HepG2 (cell line): ENCODE results near the gene TSHZ2. TPM values are rescaled to one million over a fixed set of nuclear protein-coding genes. Genes with fewer than 3 reads are reported as not detected.

Source experiments
- ATAC-seq: fragments of 200-7000 bp; cut with Tn5 transposase; 3 replicates; pipeline ENCODE4 v1.9.1; 2020; ENCODE audit warnings: mild to moderate bottlenecking, moderate library complexity
- BruUV-seq: library from RNA; stranded (reverse); fragments of 400-500 nt; replicated peaks from 2 replicates; lab custom pipeline; 2021; lab: Mats Ljungman, UMichigan
- CTCF ChIA-PET: fragments of 300-600 bp; formaldehyde crosslinking; extraction: SDS; loops from one replicate; lab custom pipeline; 2021; ENCODE audit warnings: low total read pairs, inconsistent platforms, low intra/inter-chr PET ratio; lab: Yijun Ruan, JAX
- POLR2A ChIA-PET: fragments of 350-600 bp; sonication (Branson Sonifier 250); formaldehyde crosslinking; loops from one replicate; lab custom pipeline; 2020; ENCODE audit warnings: antibody characterized with exemption, inconsistent platforms; lab: Yijun Ruan, JAX
- DNase-seq: peaks from one replicate; pipeline ENCODE4 v3.0.0-alpha.2; 2015; ENCODE audit warnings: low spot score
- FAIRE-seq: peaks from 3 replicates; lab custom pipeline; 2011; peaks lifted over from hg19 to GRCh38; lab: Jason Lieb, UNC
- H2AFZ ChIP-seq: one replicate; pipeline ENCODE4 v1.6.1; 2011; ENCODE audit warnings: low read length, inconsistent platforms
- H3K27ac ChIP-seq: fragments of 300-600 bp; 3 replicates; pipeline ENCODE4 v1.8.0; 2011; ENCODE audit warnings: mixed run types, mild to moderate bottlenecking, mixed read lengths, low read length, inconsistent platforms; ENCODE audit not compliant: insufficient read depth; ENCODE audit errors: extremely low read length
- H3K27me3 ChIP-seq, 2 experiments: fragments of 200-600 bp in 1 of 2; 2 replicates in 1 of 2; 3 replicates in 1 of 2; pipeline versions ENCODE4 v1.6.0 to v1.8.0; 2011; ENCODE audit warnings: low read length in 2 of 2, mild to moderate bottlenecking in 2 of 2, moderate library complexity in 2 of 2, inconsistent platforms in 1 of 2; ENCODE audit not compliant: insufficient read depth in 2 of 2, control insufficient read depth in 1 of 2
- H3K36me3 ChIP-seq, 2 experiments: fragments of 200-600 bp in 1 of 2; replicated peaks in 1 of 2; 2 replicates in 1 of 2; 3 replicates in 1 of 2; pipeline versions ENCODE4 v1.5.1 to v1.8.0; 2011; ENCODE audit warnings: low read length in 2 of 2, inconsistent platforms in 1 of 2; ENCODE audit not compliant: insufficient read depth in 2 of 2, control insufficient read depth in 1 of 2
- H3K4me1 ChIP-seq: 2 replicates; pipeline ENCODE4 v1.5.1; 2012; ENCODE audit warnings: low read length, inconsistent platforms; ENCODE audit not compliant: insufficient read depth
- H3K4me2 ChIP-seq: 2 replicates; pipeline ENCODE4 v1.6.0; 2011; ENCODE audit warnings: low read depth, low read length, inconsistent platforms
- H3K4me3 ChIP-seq, 3 experiments: fragments of 200-600 bp in 1 of 3; sonication (generic), shearing (Covaris generic) in 1 of 3; replicated peaks in 1 of 3; 2 replicates each; pipeline ENCODE4 v1.5.1; 2011 to 2016; ENCODE audit warnings: low read length in 3 of 3, inconsistent platforms in 2 of 3, low read depth in 2 of 3, mild to moderate bottlenecking in 2 of 3, control low read depth in 1 of 3, mixed read lengths in 1 of 3; ENCODE audit not compliant: insufficient read depth in 1 of 3
- H3K79me2 ChIP-seq: one replicate; pipeline ENCODE4 v1.6.1; 2011; ENCODE audit warnings: low read length, inconsistent platforms; ENCODE audit not compliant: insufficient read depth
- H3K9ac ChIP-seq: 2 replicates; pipeline ENCODE4 v1.6.0; 2011; ENCODE audit warnings: mild to moderate bottlenecking, low read depth, low read length, inconsistent platforms; ENCODE audit not compliant: insufficient read depth
- H3K9me3 ChIP-seq: 2 replicates; pipeline ENCODE4 v1.5.1; 2012; ENCODE audit warnings: mild to moderate bottlenecking, low read length
- H4K20me1 ChIP-seq: 2 replicates; pipeline ENCODE4 v1.6.0; 2011; ENCODE audit warnings: inconsistent platforms, mild to moderate bottlenecking, low read length, moderate library complexity; ENCODE audit not compliant: insufficient read depth
- ATF7 ChIP-seq, 2 experiments: fragments of 450-650 bp in 1 of 2; sonication (generic) in 1 of 2; formaldehyde crosslinking in 1 of 2; IDR thresholded peaks; 2 replicates each; pipeline versions ENCODE4 v1.4.0 to v1.6.1; 2016 to 2020; ENCODE audit warnings: antibody characterized with exemption in 1 of 2, mild to moderate bottlenecking in 1 of 2, missing genetic modification reagents in 1 of 2
- EEA1 ChIP-seq: sonication (generic); formaldehyde crosslinking; IDR thresholded peaks from 2 replicates; pipeline ENCODE4 v1.5.1; 2020; ENCODE audit warnings: mild to moderate bottlenecking, missing genetic modification reagents, borderline replicate concordance
- ELF1 ChIP-seq: sonication (generic); formaldehyde crosslinking; IDR thresholded peaks from 2 replicates; pipeline ENCODE4 v1.4.0; 2020; ENCODE audit warnings: missing genetic modification reagents
- EZH2 ChIP-seq: conservative IDR thresholded peaks from 2 replicates; pipeline ENCODE4 v1.6.1; 2012; ENCODE audit warnings: mild to moderate bottlenecking, low read depth, low read length, moderate library complexity
- HNRNPUL1 ChIP-seq: fragments of 200-400 bp; formaldehyde crosslinking; IDR thresholded peaks from 2 replicates; pipeline ENCODE4 v1.6.1; 2017; ENCODE audit warnings: low read depth, mild to moderate bottlenecking, low read length, moderate library complexity
- HOXD1 ChIP-seq: sonication (generic); formaldehyde crosslinking; IDR thresholded peaks from 2 replicates; pipeline ENCODE4 v1.5.0; 2020; ENCODE audit warnings: missing genetic modification reagents
- JUN ChIP-seq: sonication (generic); formaldehyde crosslinking; IDR thresholded peaks from 2 replicates; pipeline ENCODE4 v1.4.0; 2020; ENCODE audit warnings: mild to moderate bottlenecking, missing genetic modification reagents
- KLF9 ChIP-seq: IDR thresholded peaks from 2 replicates; pipeline ENCODE4 v1.6.1; 2016; ENCODE audit warnings: low read depth
- NCOA1 ChIP-seq: sonication (generic); formaldehyde crosslinking; IDR thresholded peaks from 2 replicates; pipeline ENCODE4 v1.9.0; 2021; ENCODE audit warnings: missing genetic modification reagents
- NR2F2 ChIP-seq: IDR thresholded peaks from 2 replicates; pipeline ENCODE4 v1.6.1; 2012; ENCODE audit warnings: low read depth, inconsistent platforms, borderline replicate concordance
- RELA ChIP-seq: sonication (generic); formaldehyde crosslinking; IDR thresholded peaks from 2 replicates; pipeline ENCODE4 v1.4.0; 2020; ENCODE audit warnings: missing genetic modification reagents
- REPIN1 ChIP-seq: sonication (generic); formaldehyde crosslinking; IDR thresholded peaks from 2 replicates; pipeline ENCODE4 v1.8.0; 2022; ENCODE audit warnings: missing genetic modification reagents, low read depth, mild to moderate bottlenecking, borderline replicate concordance
- ZFAT ChIP-seq: sonication (generic); formaldehyde crosslinking; conservative IDR thresholded peaks from 2 replicates; pipeline ENCODE4 v1.8.1; 2023; ENCODE audit warnings: missing genetic modification reagents, inconsistent platforms
- ZNF441 ChIP-seq: sonication (generic); formaldehyde crosslinking; IDR thresholded peaks from 2 replicates; pipeline ENCODE4 v1.7.0; 2021; ENCODE audit warnings: missing genetic modification reagents, borderline replicate concordance
- ZNF562 ChIP-seq: sonication (generic); formaldehyde crosslinking; IDR thresholded peaks from 2 replicates; pipeline ENCODE4 v1.8.0; 2022; ENCODE audit warnings: missing genetic modification reagents, borderline replicate concordance
- WGBS: methylation state at CpG from one replicate; pipeline ENCODE4 v1.1.6; 2017; ENCODE audit warnings: low lambda C conversion rate; 5-methylcytosine and 5-hydroxymethylcytosine counted together
- in situ Hi-C: cut with HindIII; loops from 2 replicates; pipeline ENCODE4 v1.10.0; 2017; ENCODE audit warnings: low pct_unique_long_range_greater_than_20kb; ENCODE audit not compliant: extremely low pct_ligation_motif_present
- intact Hi-C: fragments of 100-400 bp; cut with micrococcal nuclease; formaldehyde crosslinking; loops from one replicate; pipeline ENCODE4 v1.10.0; 2022; ENCODE audit not compliant: unreplicated experiment
- polyA plus RNA-seq, 8 experiments: library from polyadenylated mRNA; depleted of rRNA in 3 of 8; stranded (reverse) in 7 of 8; unstranded in 1 of 8; fragments of >200 nt; fragmentation: Illumina TruSeq in 4 of 8; extraction: Trizol in 4 of 8; gene quantifications; 2 replicates each; pipeline versions ENCODE4 v1.2.1 to v1.2.3, GENCODE V29; 2011 to 2016; ENCODE audit warnings: low read depth in 4 of 8, missing spikeins in 1 of 8, mixed read lengths in 1 of 8; ENCODE audit not compliant: insufficient read depth in 1 of 8
- total RNA-seq, 5 experiments: library from RNA; depleted of rRNA; stranded (reverse); fragments of >200 nt; fragmentation: Illumina TruSeq; extraction: Trizol; gene quantifications; 2 replicates each; pipeline ENCODE4 v1.2.3, GENCODE V29; 2016; ENCODE audit warnings: low read depth in 1 of 5
- TF ChIP-seq, protein P1 (sequence below), 2 experiments: IDR thresholded peaks; 2 replicates each; pipeline ENCODE4 v1.6.1; 2011 to 2012; ENCODE audit warnings: low read length in 2 of 2, borderline replicate concordance in 1 of 2, low read depth in 1 of 2, mild to moderate bottlenecking in 1 of 2, moderate library complexity in 1 of 2
- TF ChIP-seq, protein P2 (sequence below): sonication (generic); formaldehyde crosslinking; IDR thresholded peaks from 2 replicates; pipeline ENCODE4 v1.8.0; 2022; ENCODE audit warnings: mild to moderate bottlenecking, missing genetic modification reagents, moderate library complexity
- TF ChIP-seq, protein P3 (sequence below): sonication (generic); IDR thresholded peaks from 2 replicates; pipeline ENCODE4 v1.6.1; 2016; ENCODE audit warnings: low read depth, borderline replicate concordance
- TF ChIP-seq, protein P4 (sequence below): sonication (generic); formaldehyde crosslinking; IDR thresholded peaks from 2 replicates; pipeline ENCODE4 v1.8.0; 2023; ENCODE audit warnings: mild to moderate bottlenecking, missing genetic modification reagents

Gene TSHZ2
- total and polyA plus RNA-seq, 2 of the 13 experiments (the other 11 are each of a cell fraction or from before 2014, with no cell fraction given): 0.01 TPM; not detected in 1

DNA sequence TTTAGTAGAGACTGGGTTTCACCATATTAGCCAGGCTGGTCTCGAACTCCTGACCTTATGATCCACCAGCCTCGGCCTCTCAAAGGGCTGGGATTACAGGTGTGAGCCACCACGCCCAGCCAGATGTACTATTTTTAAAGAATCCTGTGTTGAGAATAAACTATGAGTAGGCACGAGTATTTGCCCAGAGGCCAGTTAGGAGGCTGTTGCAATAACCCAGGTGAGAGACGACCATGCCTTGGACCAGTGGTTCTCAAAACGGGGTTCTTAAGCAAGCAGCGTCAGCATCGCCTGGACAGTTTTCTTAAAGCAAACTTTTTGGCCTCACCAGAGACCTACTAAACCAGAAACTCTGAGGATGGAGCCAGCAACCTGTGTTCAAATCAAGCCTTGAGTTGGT lies 362.7 kb downstream of the TSHZ2 start (continued):
- TF ChIP-seq REPIN1 (no peak), KLF9 (CRISPR knock-in tag) (no peak), ZNF441 (CRISPR knock-in tag) (no peak), ZNF562 (CRISPR knock-in tag) (no peak)

DNA sequence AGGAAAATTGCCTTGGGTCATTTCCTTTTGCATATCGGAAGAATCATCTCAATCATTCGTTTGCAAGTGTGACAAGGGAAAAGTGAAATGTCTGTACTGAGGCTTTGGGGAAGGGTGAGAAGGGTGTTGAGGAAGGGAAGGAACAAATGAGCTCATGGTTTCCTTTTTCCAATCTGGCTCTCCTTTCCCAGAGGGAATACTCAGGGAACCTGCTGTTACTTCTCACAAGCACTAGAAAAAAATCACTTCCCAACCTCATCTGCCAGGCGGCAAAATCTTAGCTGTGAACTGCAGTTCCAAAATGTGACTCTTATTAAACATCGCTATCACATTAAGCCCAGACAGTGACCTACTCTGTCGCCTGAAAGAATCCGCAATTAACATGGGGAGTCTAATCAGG lies 363.4 kb downstream of the TSHZ2 start:
- CTCF ChIA-PET: no interaction called here
- Histone ChIP-seq H3K27ac (no peak overlapping the region), H4K20me1 (no peaks in the 10 kb centered on the region), H3K27me3 (peaks cover 0 to 4% of the 10 kb centered on the region in 2 experiments; a peak in 1 of 5 replicates), H3K4me2 (no peak overlapping the region), H3K9me3 (no peaks in the 10 kb centered on the region), H3K79me2 (no peaks in the 10 kb centered on the region), H3K4me3 (no peak overlapping the region), H2AFZ (no peak overlapping the region), H3K36me3 (no peaks in the 10 kb centered on the region), H3K4me1 (no peaks in the 10 kb centered on the region), H3K9ac (no peak overlapping the region)
- POLR2A ChIA-PET: no interaction called here
- no peak for FAIRE-seq
- in situ Hi-C loops: no loop called here
- DNase-seq: no peak
- intact Hi-C loops: no loop called here
- BruUV-seq: no TSS peak
- WGBS: 57% methylated on average over 6 of the region's 6 CpGs
- no peak for ATAC-seq
- TF ChIP-seq, protein P1, sequence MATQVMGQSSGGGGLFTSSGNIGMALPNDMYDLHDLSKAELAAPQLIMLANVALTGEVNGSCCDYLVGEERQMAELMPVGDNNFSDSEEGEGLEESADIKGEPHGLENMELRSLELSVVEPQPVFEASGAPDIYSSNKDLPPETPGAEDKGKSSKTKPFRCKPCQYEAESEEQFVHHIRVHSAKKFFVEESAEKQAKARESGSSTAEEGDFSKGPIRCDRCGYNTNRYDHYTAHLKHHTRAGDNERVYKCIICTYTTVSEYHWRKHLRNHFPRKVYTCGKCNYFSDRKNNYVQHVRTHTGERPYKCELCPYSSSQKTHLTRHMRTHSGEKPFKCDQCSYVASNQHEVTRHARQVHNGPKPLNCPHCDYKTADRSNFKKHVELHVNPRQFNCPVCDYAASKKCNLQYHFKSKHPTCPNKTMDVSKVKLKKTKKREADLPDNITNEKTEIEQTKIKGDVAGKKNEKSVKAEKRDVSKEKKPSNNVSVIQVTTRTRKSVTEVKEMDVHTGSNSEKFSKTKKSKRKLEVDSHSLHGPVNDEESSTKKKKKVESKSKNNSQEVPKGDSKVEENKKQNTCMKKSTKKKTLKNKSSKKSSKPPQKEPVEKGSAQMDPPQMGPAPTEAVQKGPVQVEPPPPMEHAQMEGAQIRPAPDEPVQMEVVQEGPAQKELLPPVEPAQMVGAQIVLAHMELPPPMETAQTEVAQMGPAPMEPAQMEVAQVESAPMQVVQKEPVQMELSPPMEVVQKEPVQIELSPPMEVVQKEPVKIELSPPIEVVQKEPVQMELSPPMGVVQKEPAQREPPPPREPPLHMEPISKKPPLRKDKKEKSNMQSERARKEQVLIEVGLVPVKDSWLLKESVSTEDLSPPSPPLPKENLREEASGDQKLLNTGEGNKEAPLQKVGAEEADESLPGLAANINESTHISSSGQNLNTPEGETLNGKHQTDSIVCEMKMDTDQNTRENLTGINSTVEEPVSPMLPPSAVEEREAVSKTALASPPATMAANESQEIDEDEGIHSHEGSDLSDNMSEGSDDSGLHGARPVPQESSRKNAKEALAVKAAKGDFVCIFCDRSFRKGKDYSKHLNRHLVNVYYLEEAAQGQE (IDR thresholded peaks at IDR 0.05; ENCODE audit: borderline replicate concordance in 1 of 2, low read depth in 1 of 2, low read length in 2 of 2): no peak
- TF ChIP-seq HOXD1 (no peak), HNRNPUL1 (no peak), NR2F2 (no peak), EEA1 (no peak), EZH2 (no peak), RELA (CRISPR knock-in tag) (no peak), ELF1 (CRISPR knock-in tag) (no peak), NCOA1 (CRISPR knock-in tag) (no peak), JUN (no peak), ATF7 (IDR thresholded peaks at IDR 0.05) (no peak), ATF7 (CRISPR knock-in tag; IDR thresholded peaks at IDR 0.05) (no peak), ZFAT (CRISPR knock-in tag) (no peak)
- TF ChIP-seq, protein P2, sequence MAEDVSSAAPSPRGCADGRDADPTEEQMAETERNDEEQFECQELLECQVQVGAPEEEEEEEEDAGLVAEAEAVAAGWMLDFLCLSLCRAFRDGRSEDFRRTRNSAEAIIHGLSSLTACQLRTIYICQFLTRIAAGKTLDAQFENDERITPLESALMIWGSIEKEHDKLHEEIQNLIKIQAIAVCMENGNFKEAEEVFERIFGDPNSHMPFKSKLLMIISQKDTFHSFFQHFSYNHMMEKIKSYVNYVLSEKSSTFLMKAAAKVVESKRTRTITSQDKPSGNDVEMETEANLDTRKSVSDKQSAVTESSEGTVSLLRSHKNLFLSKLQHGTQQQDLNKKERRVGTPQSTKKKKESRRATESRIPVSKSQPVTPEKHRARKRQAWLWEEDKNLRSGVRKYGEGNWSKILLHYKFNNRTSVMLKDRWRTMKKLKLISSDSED (CRISPR knock-in tag): no peak
- TF ChIP-seq, protein P3, sequence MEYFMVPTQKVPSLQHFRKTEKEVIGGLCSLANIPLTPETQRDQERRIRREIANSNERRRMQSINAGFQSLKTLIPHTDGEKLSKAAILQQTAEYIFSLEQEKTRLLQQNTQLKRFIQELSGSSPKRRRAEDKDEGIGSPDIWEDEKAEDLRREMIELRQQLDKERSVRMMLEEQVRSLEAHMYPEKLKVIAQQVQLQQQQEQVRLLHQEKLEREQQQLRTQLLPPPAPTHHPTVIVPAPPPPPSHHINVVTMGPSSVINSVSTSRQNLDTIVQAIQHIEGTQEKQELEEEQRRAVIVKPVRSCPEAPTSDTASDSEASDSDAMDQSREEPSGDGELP: no peak
- TF ChIP-seq, protein P4, sequence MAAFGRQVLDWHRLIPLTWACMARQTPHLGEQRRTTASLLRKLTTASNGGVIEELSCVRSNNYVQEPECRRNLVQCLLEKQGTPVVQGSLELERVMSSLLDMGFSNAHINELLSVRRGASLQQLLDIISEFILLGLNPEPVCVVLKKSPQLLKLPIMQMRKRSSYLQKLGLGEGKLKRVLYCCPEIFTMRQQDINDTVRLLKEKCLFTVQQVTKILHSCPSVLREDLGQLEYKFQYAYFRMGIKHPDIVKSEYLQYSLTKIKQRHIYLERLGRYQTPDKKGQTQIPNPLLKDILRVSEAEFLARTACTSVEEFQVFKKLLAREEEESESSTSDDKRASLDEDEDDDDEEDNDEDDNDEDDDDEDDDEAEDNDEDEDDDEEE: no peak
